Mesendoderm (in vitro differentiated cells): ENCODE results near the gene TBCE.
"Not testable (repeated sequence)": the region's sequence is repeated elsewhere in the genome, so short reads cannot be mapped to it uniquely, and the experiment has no call there.

Experiments used
- DNase-seq: peaks from one replicate; pipeline ENCODE4 v3.0.0; 2013
- H2AK5ac ChIP-seq: 2 replicates; pipeline ENCODE4 v1.6.1; 2013; ENCODE audit warnings: low read length, inconsistent platforms
- H2BK120ac ChIP-seq: 2 replicates; pipeline ENCODE4 v1.6.1; 2013; ENCODE audit warnings: low read depth, mild to moderate bottlenecking, low read length, moderate library complexity, mixed read lengths
- H2BK15ac ChIP-seq: replicated peaks from 2 replicates; pipeline ENCODE4 v1.6.1; 2013; ENCODE audit warnings: low read depth, mild to moderate bottlenecking, moderate library complexity
- H2BK5ac ChIP-seq: 2 replicates; pipeline ENCODE4 v1.6.1; 2013; ENCODE audit warnings: low read length, inconsistent platforms
- H3K18ac ChIP-seq: 2 replicates; pipeline ENCODE4 v1.6.1; 2013; ENCODE audit warnings: mild to moderate bottlenecking, low read length, mixed read lengths
- H3K23ac ChIP-seq: one replicate; pipeline ENCODE4 v1.6.1; 2013; ENCODE audit warnings: low read length
- H3K27ac ChIP-seq: 2 replicates; pipeline ENCODE4 v1.5.1; 2013; ENCODE audit warnings: low read depth, mild to moderate bottlenecking, inconsistent platforms, low read length, moderate library complexity
- H3K27me3 ChIP-seq: 2 replicates; pipeline ENCODE4 v1.6.1; 2013; ENCODE audit warnings: low read length, control low read depth, mild to moderate bottlenecking, inconsistent platforms; ENCODE audit not compliant: insufficient read depth, poor library complexity
- H3K36me3 ChIP-seq: 2 replicates; pipeline ENCODE4 v1.6.1; 2013; ENCODE audit warnings: low read length, inconsistent platforms; ENCODE audit not compliant: control insufficient read depth, insufficient read depth
- H3K4ac ChIP-seq: one replicate; pipeline ENCODE4 v1.6.1; 2013; ENCODE audit warnings: low read depth, mild to moderate bottlenecking, low read length, moderate library complexity
- H3K4me1 ChIP-seq: 2 replicates; pipeline ENCODE4 v1.6.1; 2013; ENCODE audit warnings: low read depth, low read length, inconsistent platforms; ENCODE audit not compliant: control insufficient read depth
- H3K4me2 ChIP-seq: 2 replicates; pipeline ENCODE4 v1.6.1; 2013; ENCODE audit warnings: low read length
- H3K4me3 ChIP-seq: 2 replicates; pipeline ENCODE4 v1.5.1; 2013; ENCODE audit warnings: mild to moderate bottlenecking, low read length
- H3K56ac ChIP-seq: one replicate; pipeline ENCODE4 v1.6.1; 2013; ENCODE audit warnings: low read length
- H3K79me1 ChIP-seq: 2 replicates; pipeline ENCODE4 v1.6.1; 2013; ENCODE audit warnings: low read length, inconsistent platforms
- H3K79me2 ChIP-seq: 2 replicates; pipeline ENCODE4 v1.6.1; 2013; ENCODE audit warnings: mild to moderate bottlenecking, low read length; ENCODE audit not compliant: control insufficient read depth, insufficient read depth
- H3K9ac ChIP-seq: 2 replicates; pipeline ENCODE4 v1.6.1; 2013; ENCODE audit warnings: low read length, inconsistent platforms
- H4K5ac ChIP-seq: one replicate; pipeline ENCODE4 v1.6.1; 2013; ENCODE audit warnings: low read length
- H4K8ac ChIP-seq: one replicate; pipeline ENCODE4 v1.6.1; 2013; ENCODE audit warnings: low read depth, mild to moderate bottlenecking, control low read depth, low read length, moderate library complexity
- WGBS: extraction: QIAGEN DNeasy Blood & Tissue Kit; methylation state at CpG from one replicate; pipeline ENCODE4 v1.1.7; 2013; ENCODE audit warnings: low lambda C conversion rate, missing lambda C conversion rate; ENCODE audit not compliant: insufficient coverage; ENCODE audit errors: extremely low coverage; 5-methylcytosine and 5-hydroxymethylcytosine counted together

Gene TBCE

GRCh38 chr1:235358899-235359298, 8.3 kb upstream of the TBCE start:
- H2BK5ac ChIP-seq: no peak overlapping the region
- H2BK15ac ChIP-seq: no peak overlapping the region
- H3K4me2 ChIP-seq: no peak overlapping the region
- H3K56ac ChIP-seq: no peak overlapping the region
- no peak overlapping the region for H3K4ac ChIP-seq
- no peak overlapping the region for H2BK120ac ChIP-seq
- no peak overlapping the region for H2AK5ac ChIP-seq
- no peaks in the 10 kb centered on the region for H3K36me3 ChIP-seq
- no peak overlapping the region for H3K4me3 ChIP-seq
- DNase-seq: no peak
- no peak overlapping the region for H3K9ac ChIP-seq
- H3K79me2 ChIP-seq: no peaks in the 10 kb centered on the region
- H4K8ac ChIP-seq: no peak overlapping the region
- H3K18ac ChIP-seq: no peak overlapping the region
- no peaks in the 10 kb centered on the region for H3K27me3 ChIP-seq
- no peak overlapping the region for H4K5ac ChIP-seq
- no CpG with 5 or more reads among the region's 3 CpGs for WGBS
- no peak overlapping the region for H3K27ac ChIP-seq
- no peaks in the 10 kb centered on the region for H3K79me1 ChIP-seq
- H3K23ac ChIP-seq: no peak overlapping the region
- H3K4me1 ChIP-seq: no peaks in the 10 kb centered on the region

GRCh38 chr1:235364189-235364588, 3.0 kb upstream of the TBCE start:
- not testable (repeated sequence) for H2AK5ac ChIP-seq

GRCh38 chr1:235366286-235366685, 941 bp upstream of the TBCE start:
- Histone ChIP-seq H4K5ac (no peak overlapping the region), H3K18ac (no peak overlapping the region), H2BK5ac (no peak overlapping the region), H2BK15ac (no peak overlapping the region), H2BK120ac (no peak overlapping the region), H3K79me1 (peaks cover 2% of the 10 kb centered on the region), H2AK5ac (no peak overlapping the region), H3K56ac (no peak overlapping the region), H3K27me3 (no peaks in the 10 kb centered on the region), H3K4me3 (no peak overlapping the region), H3K36me3 (no peaks in the 10 kb centered on the region), H3K79me2 (peaks cover 6% of the 10 kb centered on the region), H3K4me2 (no peak overlapping the region), H3K4me1 (no peaks in the 10 kb centered on the region), H4K8ac (no peak overlapping the region), H3K4ac (no peak overlapping the region), H3K27ac (no peak overlapping the region), H3K9ac (no peak overlapping the region), H3K23ac (no peak overlapping the region)
- DNase-seq: peak; percentile 21
- no CpG with 5 or more reads among the region's 5 CpGs for WGBS

More at GRCh38 chr1:235364189-235364588, 3.0 kb upstream of the TBCE start:
- H3K56ac ChIP-seq, H3K23ac ChIP-seq, H3K79me1 ChIP-seq, DNase-seq, H3K9ac ChIP-seq, H3K27me3 ChIP-seq, H3K36me3 ChIP-seq, H2BK15ac ChIP-seq, H4K5ac ChIP-seq, H3K4me2 ChIP-seq, H3K4ac ChIP-seq, H3K4me3 ChIP-seq, H3K27ac ChIP-seq, H3K18ac ChIP-seq, H4K8ac ChIP-seq, H2BK5ac ChIP-seq, H3K4me1 ChIP-seq, H2BK120ac ChIP-seq, H3K79me2 ChIP-seq: not testable (repeated sequence)
- no CpG with 5 or more reads among the region's 9 CpGs for WGBS

GRCh38 chr1:235368428-235368827, 1.2 kb downstream of the TBCE start:
- Histone ChIP-seq H2BK120ac (no peak overlapping the region), H4K5ac (no peak overlapping the region), H2BK5ac (no peak overlapping the region), H3K36me3 (no peaks in the 10 kb centered on the region), H3K23ac (no peak overlapping the region), H2BK15ac (no peak overlapping the region), H3K4me1 (no peaks in the 10 kb centered on the region), H3K4ac (no peak overlapping the region), H4K8ac (no peak overlapping the region), H3K79me1 (peaks cover 2% of the 10 kb centered on the region), H3K27me3 (no peaks in the 10 kb centered on the region), H3K27ac (no peak overlapping the region), H3K79me2 (peaks cover 6% of the 10 kb centered on the region), H3K56ac (no peak overlapping the region), H2AK5ac (no peak overlapping the region), H3K4me2 (no peak overlapping the region), H3K4me3 (no peak overlapping the region), H3K18ac (no peak overlapping the region), H3K9ac (no peak overlapping the region)
- WGBS: no CpG with 5 or more reads among the region's 5 CpGs
- no peak for DNase-seq

DNA sequence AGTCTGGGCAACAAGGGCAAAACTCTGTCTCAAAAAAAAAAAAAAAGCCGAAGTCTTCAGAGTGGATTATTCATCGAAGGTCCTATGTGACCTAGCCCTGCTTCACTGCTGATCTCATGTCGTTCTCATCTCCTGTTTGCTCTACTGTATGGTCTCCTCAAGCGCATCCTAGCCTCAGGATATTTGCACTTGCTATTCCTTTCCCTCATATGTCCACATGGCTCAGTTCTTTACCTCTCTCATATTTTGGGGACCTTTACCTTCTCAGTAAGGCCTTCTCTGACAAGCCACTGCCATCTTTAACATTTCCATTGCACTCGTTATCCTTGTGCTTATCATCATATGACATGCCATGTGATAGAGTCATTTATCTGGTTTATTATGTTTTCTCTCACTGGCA, 2.6 kb downstream of the TBCE start:
- Histone ChIP-seq H3K4me3 (no peak overlapping the region), H3K18ac (no peak overlapping the region), H2BK120ac (no peak overlapping the region), H3K27me3 (no peaks in the 10 kb centered on the region), H4K5ac (no peak overlapping the region), H3K4ac (no peak overlapping the region), H3K79me1 (peaks cover 4% of the 10 kb centered on the region), H4K8ac (no peak overlapping the region), H3K27ac (no peak overlapping the region), H2BK5ac (no peak overlapping the region), H2BK15ac (no peak overlapping the region), H3K4me2 (no peak overlapping the region), H3K79me2 (peaks cover 6% of the 10 kb centered on the region), H3K9ac (no peak overlapping the region), H3K56ac (no peak overlapping the region), H2AK5ac (no peak overlapping the region), H3K36me3 (no peaks in the 10 kb centered on the region), H3K4me1 (no peaks in the 10 kb centered on the region), H3K23ac (no peak overlapping the region)
- DNase-seq: no peak
- no CpG with 5 or more reads among the region's 5 CpGs for WGBS

GRCh38 chr1:235375919-235376605, 8.8 kb downstream of the TBCE start:
- H2AK5ac ChIP-seq: no peak overlapping the region
- no peak overlapping the region for H3K9ac ChIP-seq
- H2BK15ac ChIP-seq: no peak overlapping the region
- no peak overlapping the region for H3K23ac ChIP-seq
- H3K4ac ChIP-seq: no peak overlapping the region
- H3K27me3 ChIP-seq: no peaks in the 10 kb centered on the region
- no peak overlapping the region for H3K4me2 ChIP-seq
- no peaks in the 10 kb centered on the region for H3K79me2 ChIP-seq
- peaks cover 5% of the 10 kb centered on the region for H3K79me1 ChIP-seq
- H2BK120ac ChIP-seq: no peak overlapping the region
- no peaks in the 10 kb centered on the region for H3K4me1 ChIP-seq
- no CpG with 5 or more reads among the region's 6 CpGs for WGBS
- DNase-seq: no peak
- no peak overlapping the region for H4K8ac ChIP-seq
- no peak overlapping the region for H2BK5ac ChIP-seq
- no peak overlapping the region for H3K56ac ChIP-seq
- H3K36me3 ChIP-seq: no peaks in the 10 kb centered on the region
- H3K27ac ChIP-seq: no peak overlapping the region
- no peak overlapping the region for H3K4me3 ChIP-seq
- H3K18ac ChIP-seq: no peak overlapping the region
- H4K5ac ChIP-seq: no peak overlapping the region
